CD4-positive, alpha-beta T cell (primary cell): ENCODE results near the gene CAPSL. TPM values are rescaled to one million over a fixed set of nuclear protein-coding genes. Genes with fewer than 3 reads are reported as not detected.

ENCODE experiments used
- ATAC-seq: fragments of 200-7000 bp; cut with Tn5 transposase; one replicate; pipeline ENCODE4 v1.10.0; 2022; ENCODE audit warnings: mild to moderate bottlenecking; ENCODE audit not compliant: poor library complexity
- CTCF ChIA-PET: fragments of 350-600 bp; sonication (Branson Sonifier 250); formaldehyde crosslinking; loops from one replicate; lab custom pipeline; 2021; ENCODE audit warnings: antibody characterized with exemption, inconsistent platforms; lab: Charles Lee
- POLR2A ChIA-PET: fragments of 350-600 bp; sonication (Branson Sonifier 250); formaldehyde crosslinking; loops from one replicate; lab custom pipeline; 2021; ENCODE audit warnings: antibody characterized with exemption, inconsistent platforms; lab: Charles Lee
- DNase-seq, 14 experiments: peaks; one replicate each; pipeline ENCODE4 v3.0.0-alpha.2; 2013 to 2020; ENCODE audit warnings: mixed read lengths in 2 of 14
- H3K27ac ChIP-seq, 2 donors: one replicate each; pipeline versions ENCODE4 v1.5.1 to v1.7.0; 2013; ENCODE audit warnings: low read length in 2 of 2, low read depth in 1 of 2, mild to moderate bottlenecking in 1 of 2
- H3K27me3 ChIP-seq, 2 experiments: 1 replicate in 1 of 2; 2 replicates in 1 of 2; pipeline versions ENCODE4 v1.6.1 to v1.7.0; 2013; ENCODE audit warnings: low read length in 2 of 2, control low read depth in 1 of 2, mild to moderate bottlenecking in 1 of 2, moderate library complexity in 1 of 2; ENCODE audit not compliant: insufficient read depth in 2 of 2, control insufficient read depth in 1 of 2
- H3K36me3 ChIP-seq: one replicate; pipeline ENCODE4 v1.6.1; 2013; ENCODE audit warnings: low read length, control low read depth; ENCODE audit not compliant: insufficient read depth
- H3K4me1 ChIP-seq: one replicate; pipeline ENCODE4 v1.6.1; 2013; ENCODE audit warnings: low read length, control low read depth; ENCODE audit not compliant: insufficient read depth
- H3K4me3 ChIP-seq: one replicate; pipeline ENCODE4 v1.5.1; 2013; ENCODE audit warnings: mild to moderate bottlenecking, low read length, moderate library complexity
- H3K9me3 ChIP-seq, 2 experiments: 1 replicate in 1 of 2; 2 replicates in 1 of 2; pipeline versions ENCODE4 v1.6.1 to v1.7.0; 2013; ENCODE audit warnings: low read length in 2 of 2, mild to moderate bottlenecking in 2 of 2, control low read depth in 1 of 2, moderate library complexity in 1 of 2; ENCODE audit not compliant: control insufficient read depth in 1 of 2, insufficient read depth in 1 of 2
- H3K27ac Mint-ChIP-seq: one replicate; pipeline ENCODE4 v1.8.0; 2020; ENCODE audit warnings: mixed read lengths
- H3K27me3 Mint-ChIP-seq: one replicate; pipeline ENCODE4 v1.8.0; 2021; ENCODE audit warnings: mixed read lengths
- H3K36me3 Mint-ChIP-seq: one replicate; pipeline ENCODE4 v1.8.0; 2021; ENCODE audit warnings: low read depth, mixed read lengths
- H3K4me1 Mint-ChIP-seq: one replicate; pipeline ENCODE4 v1.8.0; 2021; ENCODE audit warnings: low read depth, mixed read lengths
- H3K4me3 Mint-ChIP-seq: one replicate; pipeline ENCODE4 v1.8.0; 2020; ENCODE audit warnings: mild to moderate bottlenecking, mixed read lengths
- H3K9me3 Mint-ChIP-seq: one replicate; pipeline ENCODE4 v1.8.0; 2020; ENCODE audit warnings: mixed read lengths
- intact Hi-C, 2 experiments: fragments of 100-400 bp; cut with DNase I in 1 of 2; cut with micrococcal nuclease in 1 of 2; formaldehyde crosslinking; loops; one replicate each; pipeline versions ENCODE4 v1.15.1 to v1.9.0; 2023 to 2025; cut with DNase I, micrococcal nuclease
- polyA plus RNA-seq, 2 donors: library from polyadenylated mRNA; unstranded; fragments of 120-200 nt; gene quantifications; one replicate each; pipeline ENCODE4 v1.2.1, GENCODE V29; 2013
- total RNA-seq, 174 experiments: library from RNA in 2 of 174; stranded (reverse) in 2 of 174; gene quantifications; one replicate each; pipeline ENCODE4 v1.2.3 and lab custom pipeline; 2021 to 2026
- TF ChIP-seq, protein P1 (sequence below): fragments of 200-600 bp; IDR thresholded peaks from one replicate; pipeline ENCODE4 v1.8.0; 2022; ENCODE audit warnings: antibody characterized with exemption, mild to moderate bottlenecking

Gene CAPSL
- not detected for total RNA-seq
- not detected for polyA plus RNA-seq (2013, experiment 1 of 2)
- not detected for polyA plus RNA-seq (2013, experiment 2 of 2)
- 0 to 2.3 (median 0.09) reads per million in 172 experiments for total RNA-seq (lab: John Stamatoyannopoulos, UW)

DNA sequence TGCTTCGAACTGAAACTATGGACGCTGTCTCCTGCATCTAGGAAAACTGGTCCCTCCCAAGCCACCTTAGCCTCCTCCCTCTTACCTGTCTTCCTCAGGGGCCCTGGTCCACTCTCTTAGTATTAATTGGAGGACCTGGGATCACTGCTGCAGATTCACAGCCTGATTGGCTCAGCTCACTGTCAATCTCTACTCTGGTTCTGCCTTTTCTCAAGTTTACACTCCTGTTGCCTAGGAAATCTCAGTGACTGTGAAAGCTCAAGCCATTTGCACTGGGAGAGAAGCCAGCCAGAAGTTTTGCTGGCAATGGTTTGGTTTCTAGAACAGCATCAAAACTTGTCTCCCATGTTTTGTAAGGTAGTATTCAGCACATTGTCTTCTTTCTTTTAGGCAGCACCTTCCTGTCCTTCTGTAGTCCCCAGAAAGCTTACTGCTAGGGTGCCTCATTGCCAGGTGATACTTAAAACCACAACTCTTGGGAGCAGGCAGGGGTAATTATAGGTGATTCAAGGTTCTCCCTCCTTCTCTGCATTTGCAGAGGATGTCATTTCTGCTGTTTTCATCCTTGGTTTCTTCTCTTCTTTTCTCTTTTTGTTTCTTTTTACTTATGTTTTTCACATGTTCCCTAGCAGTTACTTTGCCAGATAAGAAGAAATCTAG, at the start of gene CAPSL:
TSS of gene CAPSL (minus strand) at position 55 of the 660 bp plus-strand sequence. CDS start 17,502 bp downstream, outside the sequence.
- no peak within 1 kb of the TSS for H3K27ac ChIP-seq
- Mint-ChIP-seq H3K27ac (no peak within 1 kb of the TSS), H3K36me3 (no peaks in the 10 kb centered on the region), H3K4me1 (no peaks in the 10 kb centered on the region), H3K9me3 (no peaks in the 10 kb centered on the region), H3K27me3 (peaks cover 21% of the 10 kb centered on the region), H3K4me3 (no peak within 1 kb of the TSS)
- no peak within 1 kb of the TSS for H3K4me3 ChIP-seq
- no peaks in the 10 kb centered on the region for H3K36me3 ChIP-seq
- ChIA-PET CTCF (no interaction called here), POLR2A (no interaction called here)
- DNase-seq: peak in 1 of 14 experiments; percentile 29
- TF ChIP-seq, protein P1, sequence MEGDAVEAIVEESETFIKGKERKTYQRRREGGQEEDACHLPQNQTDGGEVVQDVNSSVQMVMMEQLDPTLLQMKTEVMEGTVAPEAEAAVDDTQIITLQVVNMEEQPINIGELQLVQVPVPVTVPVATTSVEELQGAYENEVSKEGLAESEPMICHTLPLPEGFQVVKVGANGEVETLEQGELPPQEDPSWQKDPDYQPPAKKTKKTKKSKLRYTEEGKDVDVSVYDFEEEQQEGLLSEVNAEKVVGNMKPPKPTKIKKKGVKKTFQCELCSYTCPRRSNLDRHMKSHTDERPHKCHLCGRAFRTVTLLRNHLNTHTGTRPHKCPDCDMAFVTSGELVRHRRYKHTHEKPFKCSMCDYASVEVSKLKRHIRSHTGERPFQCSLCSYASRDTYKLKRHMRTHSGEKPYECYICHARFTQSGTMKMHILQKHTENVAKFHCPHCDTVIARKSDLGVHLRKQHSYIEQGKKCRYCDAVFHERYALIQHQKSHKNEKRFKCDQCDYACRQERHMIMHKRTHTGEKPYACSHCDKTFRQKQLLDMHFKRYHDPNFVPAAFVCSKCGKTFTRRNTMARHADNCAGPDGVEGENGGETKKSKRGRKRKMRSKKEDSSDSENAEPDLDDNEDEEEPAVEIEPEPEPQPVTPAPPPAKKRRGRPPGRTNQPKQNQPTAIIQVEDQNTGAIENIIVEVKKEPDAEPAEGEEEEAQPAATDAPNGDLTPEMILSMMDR: no peak
- no peaks in the 10 kb centered on the region for H3K27me3 ChIP-seq
- H3K4me1 ChIP-seq: no peaks in the 10 kb centered on the region
- intact Hi-C loops: no loop called here
- H3K9me3 ChIP-seq: no peaks in the 10 kb centered on the region
- no peak for ATAC-seq

DNA sequence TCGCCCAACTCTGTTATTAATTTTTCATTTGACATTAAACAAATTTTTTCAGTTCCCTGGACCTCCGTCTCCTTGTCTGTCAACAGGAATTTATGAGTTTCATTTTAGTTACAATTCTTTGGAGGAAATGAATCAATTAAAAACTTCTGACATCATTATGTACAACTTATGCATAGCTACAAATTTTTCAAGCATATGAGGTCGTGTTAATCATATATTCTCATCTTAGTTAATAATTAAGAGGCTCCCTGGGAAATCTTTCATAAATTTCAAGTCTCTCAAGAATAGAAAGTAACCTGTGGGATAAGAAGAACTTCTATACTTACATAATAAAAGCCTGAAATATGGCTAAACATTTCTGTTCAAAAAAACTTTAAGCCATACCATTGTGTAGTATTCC, 49.4 kb upstream of the CAPSL start:
- Histone ChIP-seq H3K4me3 (no peak overlapping the region), H3K36me3 (no peaks in the 10 kb centered on the region), H3K27me3 (peaks cover 6 to 13% of the 10 kb centered on the region in 2 experiments), H3K27ac (no peak overlapping the region), H3K4me1 (no peaks in the 10 kb centered on the region), H3K9me3 (peaks cover 0 to 7% of the 10 kb centered on the region in 2 experiments)
- ChIA-PET POLR2A (no interaction called here), CTCF (no interaction called here)
- no peak for DNase-seq
- no peak overlapping the region for H3K27ac Mint-ChIP-seq
- ATAC-seq: no peak
- no peaks in the 10 kb centered on the region for H3K36me3 Mint-ChIP-seq
- H3K4me3 Mint-ChIP-seq: no peak overlapping the region
- intact Hi-C loops: no loop called here
- peaks cover 38% of the 10 kb centered on the region for H3K27me3 Mint-ChIP-seq
- H3K4me1 Mint-ChIP-seq: no peaks in the 10 kb centered on the region
- H3K9me3 Mint-ChIP-seq: peaks cover 1% of the 10 kb centered on the region
- TF ChIP-seq, protein P1: no peak

DNA sequence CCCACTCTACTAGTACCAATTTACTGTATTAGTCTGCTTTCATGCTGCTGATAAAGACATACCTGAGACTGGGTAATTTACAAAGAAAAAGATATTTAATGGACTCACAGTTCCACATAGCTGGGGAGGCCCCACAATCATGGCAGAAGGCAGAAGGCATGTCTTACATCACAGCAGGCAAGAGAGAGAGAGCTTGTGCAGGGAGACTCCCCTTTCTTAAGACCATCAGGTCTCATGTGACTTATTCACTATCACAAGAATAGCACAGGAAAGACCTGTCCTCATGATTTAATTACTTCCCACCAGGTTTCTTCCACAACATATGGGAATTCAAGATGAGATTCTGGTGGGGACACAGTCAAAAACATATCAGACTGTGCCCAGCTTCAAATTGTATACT, 41.3 kb upstream of the CAPSL start:
- peaks cover 22% of the 10 kb centered on the region for H3K9me3 Mint-ChIP-seq
- no peaks in the 10 kb centered on the region for H3K36me3 Mint-ChIP-seq
- CTCF ChIA-PET: no interaction called here

More for the DNA sequence above, 41.3 kb upstream of the CAPSL start:
- ATAC-seq (no peak), DNase-seq (no peak)
- Histone ChIP-seq H3K4me1 (no peaks in the 10 kb centered on the region), H3K9me3 (peaks cover 8 to 11% of the 10 kb centered on the region in 2 experiments), H3K36me3 (no peaks in the 10 kb centered on the region), H3K27me3 (no peaks in the 10 kb centered on the region), H3K4me3 (no peak overlapping the region), H3K27ac (no peak overlapping the region)
- POLR2A ChIA-PET: no interaction called here
- Mint-ChIP-seq H3K4me3 (no peak overlapping the region), H3K27me3 (no peaks in the 10 kb centered on the region), H3K4me1 (no peaks in the 10 kb centered on the region), H3K27ac (no peak overlapping the region)
- intact Hi-C loops: no loop called here
- TF ChIP-seq, protein P1: no peak
